Stimulated activated naive CD4-positive, alpha-beta T cell treated with Interleukin-2 at 50 U/mL for 16 hours (primary cell): ENCODE results near the gene TTC33.
"Not testable (repeated sequence)": the region's sequence is repeated elsewhere in the genome, so short reads cannot be mapped to it uniquely, and the experiment has no call there.

Experiments used
- DNase-seq: peaks from one replicate; lab custom pipeline; 2025; lab: John Stamatoyannopoulos, UW

Gene TTC33

GRCh38 chr5:40780199-40780598, 24.4 kb upstream of the TTC33 start:
- DNase-seq: no peak

DNA sequence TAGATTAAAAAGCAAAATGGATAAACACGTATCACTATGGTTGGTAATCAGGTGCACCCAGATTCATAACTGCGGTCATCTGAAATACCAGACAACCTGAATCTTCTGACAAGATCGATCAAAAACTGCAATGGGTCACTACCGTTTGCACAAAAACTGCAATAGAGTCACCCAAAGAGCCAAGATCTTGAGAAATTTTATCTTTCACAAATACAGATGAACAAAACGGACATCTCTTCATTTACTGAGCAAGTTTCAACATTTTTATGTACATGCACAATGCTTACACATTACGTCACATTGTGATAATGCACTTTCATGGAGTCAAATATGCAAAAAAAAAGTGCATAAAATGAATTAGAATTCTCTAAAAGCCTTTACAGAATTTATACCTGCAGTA, 23.8 kb upstream of the TTC33 start:
- no peak for DNase-seq

GRCh38 chr5:40778133-40778532, 22.4 kb upstream of the TTC33 start:
- no peak for DNase-seq

DNA sequence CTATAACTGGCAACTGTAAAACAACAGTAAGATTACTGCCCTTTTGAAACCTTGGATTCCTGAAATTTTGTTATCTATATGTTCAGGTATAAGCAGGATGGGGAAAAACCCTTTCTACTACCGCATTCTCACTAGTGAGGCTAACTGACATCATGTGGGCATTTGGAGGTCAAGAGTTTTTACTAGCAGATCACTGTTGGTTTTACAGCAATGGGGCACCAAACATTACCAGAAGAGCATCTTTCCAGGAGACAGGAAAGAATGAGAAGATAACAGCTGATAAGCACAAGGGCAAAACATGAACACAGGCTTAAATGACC, 20.9 kb upstream of the TTC33 start:
- no peak for DNase-seq

GRCh38 chr5:40775846-40776657, 20.3 kb upstream of the TTC33 start:
- DNase-seq: no peak

- no peak for DNase-seq
Observed at GRCh38 chr5:40775085-40775845, 19.5 kb upstream of the TTC33 start.

- DNase-seq: no peak
Observed at GRCh38 chr5:40774623-40775022, 18.9 kb upstream of the TTC33 start.

DNA sequence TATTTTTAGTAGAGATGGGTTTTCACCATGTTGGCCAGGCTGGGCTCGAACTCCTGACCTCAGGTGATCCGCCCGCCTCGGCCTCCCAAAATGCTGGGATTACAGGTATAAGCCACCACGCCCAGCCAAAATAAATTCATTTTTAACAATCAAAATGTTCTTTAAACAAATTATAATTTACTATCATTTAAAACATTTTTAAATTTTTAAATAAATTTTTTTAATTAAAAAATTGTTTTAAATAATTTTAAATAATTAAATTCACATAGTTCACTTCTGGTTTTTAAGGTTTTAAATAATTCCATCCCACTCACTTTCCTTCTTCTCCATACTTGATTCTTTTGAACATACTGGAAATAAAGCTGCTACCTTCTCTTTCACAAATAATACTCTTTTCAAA, 15.0 kb upstream of the TTC33 start:
- DNase-seq: no peak

- DNase-seq: no peak
Observed at GRCh38 chr5:40762705-40763104, 6.9 kb upstream of the TTC33 start.

GRCh38 chr5:40757400-40757799, 1.6 kb upstream of the TTC33 start:
- no peak for DNase-seq

GRCh38 chr5:40755093-40755406, 711 bp downstream of the TTC33 start:
- DNase-seq: peak; percentile 57

DNA sequence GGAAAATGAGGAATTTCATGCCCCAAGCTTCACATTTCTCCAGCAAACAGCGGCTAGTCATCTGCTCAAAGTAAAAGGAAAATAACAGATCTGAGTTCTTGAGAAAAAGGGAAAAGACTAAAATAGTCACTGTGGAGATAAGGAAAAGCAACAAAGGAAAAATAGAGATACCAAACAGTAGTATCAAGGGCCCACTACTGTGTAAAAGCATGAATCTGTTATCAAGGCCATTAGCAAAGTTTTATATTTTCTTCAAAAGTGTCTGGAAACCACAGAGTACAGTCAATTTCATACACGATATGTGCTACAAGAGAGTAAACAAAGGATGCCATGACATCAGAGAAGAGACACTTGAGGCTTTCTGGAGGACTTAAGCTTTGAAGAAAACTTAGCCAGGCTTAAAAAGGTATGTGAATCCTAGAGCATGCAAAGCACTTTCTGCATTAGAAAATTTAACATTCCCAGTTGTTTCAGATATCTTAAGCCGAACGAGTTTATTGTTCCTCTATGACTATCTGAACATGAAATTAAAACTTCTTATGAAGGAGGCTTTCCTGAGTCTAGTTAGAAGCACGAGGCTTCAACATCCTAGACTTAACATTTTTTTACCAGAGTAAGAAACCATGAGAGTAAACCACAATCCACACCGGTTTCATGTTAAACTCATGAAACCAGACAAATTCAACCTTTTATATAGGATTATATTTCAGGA, 1.2 kb downstream of the TTC33 start:
- no peak for DNase-seq

DNA sequence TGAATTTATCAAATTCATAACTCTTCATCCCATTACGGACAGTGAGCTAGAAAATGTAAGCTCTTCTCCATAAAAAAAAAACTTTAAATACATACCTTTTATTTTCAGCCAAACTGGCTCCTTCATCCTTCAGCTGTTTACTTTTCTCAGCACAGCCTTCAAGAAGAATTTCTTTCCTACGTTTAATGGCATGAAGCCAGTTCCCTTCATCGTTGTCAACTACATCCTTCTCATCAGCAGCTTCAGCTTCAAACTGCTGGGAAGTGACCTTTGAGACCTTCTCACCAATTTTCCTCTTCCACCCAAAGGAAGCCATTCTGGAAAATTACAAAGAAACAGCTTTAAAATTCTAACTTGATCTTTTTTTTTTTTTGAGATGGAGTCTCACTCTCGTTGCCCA, 9.1 kb downstream of the TTC33 start:
- no peak for DNase-seq

GRCh38 chr5:40743771-40744170, 12.0 kb downstream of the TTC33 start:
- no peak for DNase-seq

DNA sequence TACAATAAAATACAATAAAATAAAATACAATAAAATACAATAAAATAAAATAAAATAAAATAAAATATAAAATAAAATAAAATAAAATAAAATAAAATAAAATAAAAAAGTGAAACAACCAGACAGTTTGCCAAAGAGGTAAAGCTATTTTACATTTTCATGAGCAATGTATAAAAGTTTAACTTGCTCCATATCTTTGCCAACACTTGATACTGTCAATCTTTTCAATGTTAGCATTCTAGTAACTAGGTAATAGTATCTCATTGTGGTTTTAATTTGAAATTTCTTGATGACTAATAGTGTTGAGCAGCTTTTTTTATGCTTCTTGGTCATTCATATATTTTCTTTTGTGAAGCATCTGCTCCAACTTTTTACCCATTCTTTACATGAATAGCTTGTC, 17.3 kb downstream of the TTC33 start:
- DNase-seq: no peak

DNA sequence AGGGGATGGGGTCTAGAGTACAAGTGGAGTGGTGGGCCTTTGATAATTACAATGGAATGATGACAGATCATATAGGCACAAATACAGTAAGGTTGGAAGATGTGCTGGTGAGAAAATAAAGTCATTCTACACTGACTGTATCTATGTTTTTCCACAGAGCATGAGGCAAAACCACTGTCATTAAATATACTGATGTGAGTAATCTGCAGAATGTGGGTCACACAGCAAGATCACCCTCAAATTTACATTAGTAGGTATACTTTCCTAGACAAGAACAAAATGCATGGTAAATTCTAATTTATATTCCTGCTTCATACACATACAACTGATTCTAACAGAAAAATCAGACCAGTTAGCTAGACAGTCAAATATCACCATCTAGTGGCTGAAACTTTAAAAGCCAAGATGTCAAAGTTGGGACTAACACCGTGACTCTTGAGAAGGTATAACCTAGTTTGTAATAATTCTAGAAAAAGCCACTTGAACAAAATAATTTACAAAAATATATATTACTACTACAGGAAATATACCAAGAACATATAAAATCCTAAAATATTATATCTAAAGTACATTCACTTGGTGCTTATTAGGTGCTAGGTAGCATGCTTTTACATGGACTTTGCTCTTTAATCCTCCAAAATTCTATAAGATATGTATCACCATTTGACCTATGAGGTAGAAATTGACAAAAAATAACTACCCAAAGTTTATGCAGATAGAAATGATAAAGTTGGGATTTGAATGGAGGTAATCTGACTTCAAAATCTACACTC, 19.5 kb downstream of the TTC33 start:
- no peak for DNase-seq

- DNase-seq: no peak
Observed at GRCh38 chr5:40735609-40736008, 20.2 kb downstream of the TTC33 start.

GRCh38 chr5:40734986-40735385, 20.8 kb downstream of the TTC33 start:
- DNase-seq: no peak

DNA sequence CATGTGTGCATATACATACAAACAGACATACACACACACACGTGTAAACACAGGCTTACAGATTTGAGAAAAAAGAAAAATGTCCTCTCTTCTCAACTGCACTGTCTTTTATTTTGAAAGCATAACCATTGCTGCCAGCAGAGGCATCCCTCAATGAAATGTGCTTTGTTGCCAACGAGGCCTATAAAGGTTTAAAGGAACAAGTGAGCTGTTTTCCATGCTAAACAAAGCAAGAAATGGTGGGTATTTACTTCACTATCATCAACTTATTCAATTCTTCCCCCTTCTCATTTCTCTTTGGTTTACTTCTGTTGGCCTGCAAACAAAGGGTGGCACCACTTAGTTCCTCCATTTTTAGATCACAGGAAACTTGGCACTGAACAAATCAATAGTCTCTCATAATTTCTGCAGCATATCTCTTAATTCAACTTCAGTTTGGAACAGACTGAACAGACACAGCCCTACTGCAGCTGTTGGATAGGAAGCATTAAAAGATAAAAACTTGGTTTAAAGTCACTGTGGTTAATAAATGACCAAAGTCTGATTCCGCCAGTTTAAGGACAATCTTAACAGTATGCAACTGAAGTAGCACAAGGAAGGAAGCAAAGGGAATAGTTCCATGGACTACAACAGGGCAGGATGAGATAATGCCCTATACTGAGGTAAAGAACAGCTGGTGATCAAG, 21.7 kb downstream of the TTC33 start:
- DNase-seq: no peak

DNA sequence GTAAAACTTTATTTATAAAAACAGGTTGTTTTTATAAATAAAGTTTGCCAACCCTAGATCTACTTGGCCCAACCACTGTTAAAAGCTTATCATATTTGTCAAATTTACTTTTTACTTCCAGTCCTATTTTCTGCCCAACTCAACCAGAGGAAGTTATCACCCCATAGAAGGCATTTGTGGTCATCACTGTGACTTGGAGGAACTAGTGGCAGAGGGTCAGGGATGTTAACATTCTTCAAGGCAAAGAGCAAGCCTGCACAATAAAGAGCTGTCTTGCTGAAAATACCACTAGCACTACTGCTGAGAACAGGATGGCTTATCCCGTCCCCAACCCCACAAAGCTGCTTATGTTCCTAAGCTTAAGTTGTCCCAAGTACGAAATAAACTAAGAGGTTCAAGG, 22.3 kb downstream of the TTC33 start:
- DNase-seq: no peak

- not testable (repeated sequence) for DNase-seq
Observed at GRCh38 chr5:40722497-40722911, 33.3 kb downstream of the TTC33 start.

DNA sequence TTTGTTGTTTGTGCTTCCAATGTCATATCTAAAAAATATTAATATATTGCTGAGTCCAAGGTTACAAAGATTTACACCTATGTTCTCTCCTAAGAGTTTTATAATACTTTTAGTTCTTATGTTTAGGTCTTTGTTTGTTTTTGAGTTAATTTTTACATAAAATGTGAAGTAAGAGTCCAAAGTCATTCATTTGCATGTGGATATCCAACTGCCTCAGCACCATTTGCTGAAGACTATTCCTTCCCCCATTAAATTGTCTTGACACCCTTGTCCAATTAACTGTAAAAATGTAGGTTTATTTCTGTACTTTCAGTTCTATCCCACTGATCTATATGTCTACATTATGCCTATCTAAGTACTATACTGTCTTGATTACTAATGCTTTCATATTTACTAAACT, 35.7 kb downstream of the TTC33 start:
- DNase-seq: no peak
